Stomach smooth muscle (tissue), 2 donors: ENCODE data around the gene CLDN5.

ENCODE experiments used
- H3K27ac ChIP-seq: one replicate; pipeline ENCODE4 v1.7.0; 2013; ENCODE audit warnings: mild to moderate bottlenecking, low read length, inconsistent platforms
- H3K27me3 ChIP-seq, 2 donors: one replicate each; pipeline ENCODE4 v1.7.0; 2013; ENCODE audit warnings: low read length in 2 of 2; ENCODE audit not compliant: insufficient read depth in 2 of 2, control insufficient read depth in 1 of 2
- H3K36me3 ChIP-seq, 2 donors: one replicate each; pipeline ENCODE4 v1.7.0; 2013; ENCODE audit warnings: low read length in 2 of 2; ENCODE audit not compliant: control insufficient read depth in 2 of 2, insufficient read depth in 2 of 2
- H3K4me1 ChIP-seq: one replicate; pipeline ENCODE4 v1.7.0; 2013; ENCODE audit warnings: low read length; ENCODE audit not compliant: control insufficient read depth, insufficient read depth
- H3K4me3 ChIP-seq, 2 donors: one replicate each; pipeline ENCODE4 v1.7.0; 2013; ENCODE audit warnings: low read length in 2 of 2
- H3K9ac ChIP-seq, 2 donors: one replicate each; pipeline ENCODE4 v1.7.0; 2013; ENCODE audit warnings: low read length in 2 of 2, mild to moderate bottlenecking in 1 of 2
- H3K9me3 ChIP-seq, 2 donors: one replicate each; pipeline ENCODE4 v1.7.0; 2013; ENCODE audit warnings: low read length in 2 of 2; ENCODE audit not compliant: control insufficient read depth in 2 of 2
- donor health status: healthy.
- donor health status: Pancreatic carcinoma.

Gene CLDN5

DNA sequence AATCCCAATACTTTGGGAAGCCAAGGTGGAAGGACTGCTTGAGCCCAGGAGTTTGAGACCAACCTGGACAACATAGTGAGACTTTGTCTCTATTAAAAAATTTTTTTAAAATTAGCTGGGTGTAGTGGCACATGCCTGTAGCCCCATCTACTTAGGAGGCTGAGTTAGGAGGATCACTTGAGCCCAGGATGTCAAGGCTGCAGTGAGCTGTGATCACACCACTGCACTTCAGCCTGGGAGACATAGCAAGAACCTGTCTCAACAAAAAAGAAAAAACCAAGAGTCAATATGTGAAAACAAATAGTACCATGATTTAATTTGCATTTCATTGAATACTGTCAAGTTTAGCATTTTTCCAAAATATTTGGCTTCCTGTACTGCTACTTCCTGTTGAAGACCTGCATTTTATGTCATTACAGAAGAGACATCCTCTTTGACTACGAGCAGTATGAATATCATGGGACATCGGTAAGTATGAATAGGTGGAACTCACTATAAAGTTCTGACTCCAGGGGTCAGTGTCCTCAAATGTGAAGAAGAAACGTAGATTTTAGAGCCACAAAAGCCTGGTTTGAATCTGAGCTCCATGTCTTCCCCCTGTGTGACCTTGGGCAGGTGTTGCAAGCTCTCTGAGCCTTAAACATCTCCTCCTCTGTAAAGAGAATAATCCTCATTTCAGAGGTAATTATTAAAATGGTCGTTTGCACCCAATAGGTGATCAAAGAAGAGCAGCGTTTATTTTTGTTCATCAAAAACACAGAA, 28.5 kb downstream of the CLDN5 start:
- Histone ChIP-seq H3K9ac (no peak overlapping the region), H3K4me3 (no peak overlapping the region), H3K4me1 (no peaks in the 10 kb centered on the region), H3K36me3 (no peaks in the 10 kb centered on the region), H3K27me3 (peaks cover 0 to 2% of the 10 kb centered on the region in 2 donors), H3K9me3 (no peaks in the 10 kb centered on the region), H3K27ac (no peak overlapping the region)

GRCh38 chr22:19494676-19495173, 29.5 kb downstream of the CLDN5 start:
- Histone ChIP-seq H3K9me3 (no peaks in the 10 kb centered on the region), H3K4me3 (no peak overlapping the region), H3K36me3 (no peaks in the 10 kb centered on the region), H3K27ac (no peak overlapping the region), H3K27me3 (peaks cover 0 to 2% of the 10 kb centered on the region in 2 donors), H3K9ac (no peak overlapping the region), H3K4me1 (no peaks in the 10 kb centered on the region)

GRCh38 chr22:19494001-19494560, 30.1 kb downstream of the CLDN5 start:
- Histone ChIP-seq H3K36me3 (no peaks in the 10 kb centered on the region), H3K4me3 (no peak overlapping the region)

DNA sequence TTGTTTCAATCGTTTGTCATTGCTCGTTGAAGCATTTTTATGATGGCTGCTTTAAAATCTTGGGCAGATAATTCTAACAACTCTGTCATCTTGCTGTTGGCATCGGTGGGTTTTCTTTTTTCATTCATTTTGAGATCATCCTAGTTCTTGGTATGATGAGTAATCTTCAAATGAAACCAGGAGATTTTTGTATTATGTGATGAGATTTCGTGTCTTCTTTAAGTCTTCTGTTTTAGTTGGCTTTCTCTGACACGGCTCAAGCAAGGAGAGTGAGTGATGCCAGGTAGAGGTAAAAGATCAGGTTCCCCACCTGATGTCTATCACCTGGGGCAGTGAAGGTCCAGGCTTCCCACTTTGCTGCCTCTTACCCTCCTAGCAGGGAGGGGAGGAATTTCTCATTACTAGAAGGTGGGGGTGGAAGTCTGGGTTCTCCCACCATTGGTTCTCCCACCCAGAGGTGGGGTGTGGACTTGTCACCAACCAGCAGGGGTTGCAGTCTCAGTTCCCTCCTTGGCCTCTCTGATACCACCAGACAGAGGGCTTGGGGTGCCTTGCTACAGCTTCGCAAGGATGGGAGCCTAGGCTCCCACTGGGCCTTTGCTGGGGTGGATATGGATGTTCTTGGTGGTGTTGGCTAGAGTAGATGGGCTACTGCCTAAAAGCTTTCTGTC, 31.6 kb downstream of the CLDN5 start:
- Histone ChIP-seq H3K4me1 (no peaks in the 10 kb centered on the region), H3K36me3 (no peaks in the 10 kb centered on the region), H3K9ac (no peak overlapping the region), H3K27me3 (peaks cover 0 to 2% of the 10 kb centered on the region in 2 donors), H3K9me3 (no peaks in the 10 kb centered on the region), H3K4me3 (no peak overlapping the region), H3K27ac (no peak overlapping the region)

More at GRCh38 chr22:19494001-19494560, 30.1 kb downstream of the CLDN5 start:
- Histone ChIP-seq H3K27ac (no peak overlapping the region), H3K9ac (no peak overlapping the region), H3K9me3 (no peaks in the 10 kb centered on the region), H3K27me3 (peaks cover 0 to 2% of the 10 kb centered on the region in 2 donors), H3K4me1 (no peaks in the 10 kb centered on the region)

DNA sequence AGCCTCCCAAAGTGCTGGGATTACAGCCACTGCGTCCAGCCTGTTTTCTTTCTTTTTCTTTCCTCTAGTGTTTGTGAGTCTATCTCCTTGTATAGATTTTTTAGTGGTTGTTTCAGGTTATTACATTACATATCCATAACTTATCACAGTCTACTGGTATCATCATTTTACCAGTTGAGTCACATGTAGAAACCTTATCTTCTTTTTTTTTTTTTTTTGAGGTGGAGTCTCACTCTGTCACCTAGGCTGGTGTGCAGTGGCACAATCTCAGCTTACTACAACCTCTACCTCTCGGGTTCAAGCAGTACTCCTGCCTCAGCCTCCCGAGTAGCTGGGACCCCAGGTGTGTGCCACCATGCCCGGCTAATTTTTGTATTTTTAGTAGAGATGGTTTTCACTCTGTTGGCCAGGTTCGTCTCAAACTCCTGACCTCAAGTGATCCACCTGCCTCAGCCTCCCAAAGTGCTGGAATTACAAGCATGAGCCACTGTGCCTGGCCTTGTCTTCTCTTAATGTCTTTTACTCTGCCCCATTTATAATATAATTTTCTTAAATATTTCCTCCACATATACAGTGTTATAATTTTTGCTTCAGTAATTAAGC, 33.5 kb downstream of the CLDN5 start:
- Histone ChIP-seq H3K9me3 (no peaks in the 10 kb centered on the region), H3K4me3 (no peak overlapping the region), H3K4me1 (no peaks in the 10 kb centered on the region), H3K27me3 (peaks cover 0 to 2% of the 10 kb centered on the region in 2 donors), H3K27ac (no peak overlapping the region), H3K9ac (no peak overlapping the region), H3K36me3 (no peaks in the 10 kb centered on the region)

DNA sequence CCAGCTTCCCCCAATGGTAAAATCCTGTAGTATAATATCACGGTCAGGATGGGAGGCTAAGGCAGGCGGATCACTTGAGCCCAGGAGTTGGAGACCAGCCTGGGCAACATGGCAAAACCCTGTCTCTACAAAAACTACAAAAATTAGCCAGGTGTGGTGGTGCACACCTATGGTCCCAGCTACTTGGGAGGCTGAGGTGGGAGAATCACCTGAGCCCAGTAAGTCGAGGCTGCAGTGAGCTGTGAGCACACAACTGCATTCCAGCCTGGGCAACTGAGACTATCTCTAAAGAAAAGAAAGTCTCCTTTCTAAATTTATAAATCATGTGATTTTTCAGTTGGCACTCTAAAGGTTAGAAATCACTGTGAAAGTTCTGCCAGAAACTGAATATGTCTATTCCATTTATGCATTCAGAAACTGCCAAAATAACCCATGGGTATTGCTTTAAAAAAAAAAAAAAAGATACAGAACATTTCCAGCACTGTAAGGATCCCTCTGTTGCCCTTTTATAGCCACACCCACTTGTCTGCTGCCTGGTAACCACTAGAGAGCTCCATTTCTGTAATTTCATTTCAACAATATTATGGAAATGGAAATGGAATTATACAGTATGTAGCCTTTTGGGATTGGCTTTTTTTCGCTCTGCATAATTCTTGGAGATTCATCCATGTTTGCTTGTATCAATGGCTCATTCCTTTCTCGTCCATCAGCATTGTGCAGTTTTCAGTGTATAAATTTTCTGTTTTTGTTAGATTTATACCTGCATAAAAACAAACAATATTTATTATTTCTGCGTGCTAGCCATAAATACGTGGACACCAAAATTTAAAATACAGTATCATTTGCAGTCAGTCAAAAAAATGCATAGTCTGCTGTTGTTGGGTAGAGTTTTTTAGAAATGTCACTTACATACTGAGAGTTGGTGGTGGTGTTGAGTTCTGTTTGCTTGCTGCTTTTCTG, 35.0 kb downstream of the CLDN5 start:
- H3K9me3 ChIP-seq = no peaks in the 10 kb centered on the region
- H3K36me3 ChIP-seq = no peaks in the 10 kb centered on the region
- H3K4me1 ChIP-seq = no peaks in the 10 kb centered on the region
- H3K4me3 ChIP-seq = no peak overlapping the region
- no peak overlapping the region for H3K27ac ChIP-seq
- H3K9ac ChIP-seq = no peak overlapping the region
- peaks cover 0 to 1% of the 10 kb centered on the region in 2 donors for H3K27me3 ChIP-seq

DNA sequence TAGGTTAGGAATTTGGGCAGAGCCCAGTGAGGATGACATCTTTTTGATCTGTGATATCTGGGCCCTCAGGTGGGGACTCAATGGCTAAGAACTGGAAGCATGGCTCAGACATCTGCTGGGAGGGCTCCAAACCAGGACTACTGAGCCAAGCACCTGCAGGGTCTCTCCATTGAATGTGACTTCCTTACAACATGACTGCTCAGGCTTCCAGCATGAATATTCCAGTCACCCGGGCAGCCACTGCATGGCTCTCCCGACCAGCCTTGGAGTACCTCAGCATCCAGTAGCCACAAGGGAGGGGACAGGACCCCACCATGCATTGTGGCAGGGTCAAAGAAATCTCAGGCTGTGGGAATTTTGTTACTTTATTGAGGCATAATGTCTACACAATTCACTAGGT, 35.9 kb downstream of the CLDN5 start:
- no peak overlapping the region for H3K9ac ChIP-seq
- H3K36me3 ChIP-seq = no peaks in the 10 kb centered on the region
- H3K27me3 ChIP-seq = no peaks in the 10 kb centered on the region
- H3K27ac ChIP-seq = no peak overlapping the region
- H3K4me1 ChIP-seq = no peaks in the 10 kb centered on the region
- no peak overlapping the region for H3K4me3 ChIP-seq
- no peaks in the 10 kb centered on the region for H3K9me3 ChIP-seq

- H3K9me3 ChIP-seq = no peaks in the 10 kb centered on the region
- H3K9ac ChIP-seq = no peak overlapping the region
- no peaks in the 10 kb centered on the region for H3K36me3 ChIP-seq
- H3K4me3 ChIP-seq = no peak overlapping the region
- H3K4me1 ChIP-seq = peaks cover 5% of the 10 kb centered on the region
- no peak overlapping the region for H3K27ac ChIP-seq
- H3K27me3 ChIP-seq = no peaks in the 10 kb centered on the region
Measured at GRCh38 chr22:19483481-19484244, 40.5 kb downstream of the CLDN5 start.

DNA sequence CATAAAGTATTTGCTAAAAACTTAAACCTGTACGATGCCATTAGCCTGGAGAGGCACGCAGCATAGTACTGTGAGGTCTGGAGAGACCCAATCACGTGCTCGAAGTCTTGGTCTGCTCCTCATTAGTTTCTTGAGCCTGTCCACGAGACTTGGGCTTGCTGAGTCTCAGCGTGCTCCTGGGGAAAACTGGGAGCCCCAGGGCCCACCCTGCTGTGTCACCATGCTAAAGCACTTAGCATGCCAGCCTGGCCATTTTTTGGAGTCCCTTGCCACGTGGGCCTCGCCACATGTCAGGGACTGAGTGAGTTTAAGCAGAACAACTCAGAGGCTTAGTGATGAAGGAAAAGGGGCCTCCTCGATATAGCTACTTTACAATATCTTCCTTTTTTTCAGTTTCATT, 41.9 kb downstream of the CLDN5 start:
- no peak overlapping the region for H3K27ac ChIP-seq
- H3K9ac ChIP-seq = no peak overlapping the region
- H3K4me3 ChIP-seq = no peak overlapping the region
- no peaks in the 10 kb centered on the region for H3K36me3 ChIP-seq
- H3K9me3 ChIP-seq = no peaks in the 10 kb centered on the region
- peaks cover 14% of the 10 kb centered on the region for H3K4me1 ChIP-seq
- no peaks in the 10 kb centered on the region for H3K27me3 ChIP-seq
